ENCODE results near the gene TNRC6C. TPM values are rescaled to one million over a fixed set of nuclear protein-coding genes. Genes with fewer than 3 reads are reported as not detected.

TNRC6C gene
- total and polyA plus RNA-seq, 9 of the 15 experiments (the other 6 are each of a cell fraction or from before 2014, with no cell fraction given): 0.20 to 4.9 (median 2.3) TPM

DNA sequence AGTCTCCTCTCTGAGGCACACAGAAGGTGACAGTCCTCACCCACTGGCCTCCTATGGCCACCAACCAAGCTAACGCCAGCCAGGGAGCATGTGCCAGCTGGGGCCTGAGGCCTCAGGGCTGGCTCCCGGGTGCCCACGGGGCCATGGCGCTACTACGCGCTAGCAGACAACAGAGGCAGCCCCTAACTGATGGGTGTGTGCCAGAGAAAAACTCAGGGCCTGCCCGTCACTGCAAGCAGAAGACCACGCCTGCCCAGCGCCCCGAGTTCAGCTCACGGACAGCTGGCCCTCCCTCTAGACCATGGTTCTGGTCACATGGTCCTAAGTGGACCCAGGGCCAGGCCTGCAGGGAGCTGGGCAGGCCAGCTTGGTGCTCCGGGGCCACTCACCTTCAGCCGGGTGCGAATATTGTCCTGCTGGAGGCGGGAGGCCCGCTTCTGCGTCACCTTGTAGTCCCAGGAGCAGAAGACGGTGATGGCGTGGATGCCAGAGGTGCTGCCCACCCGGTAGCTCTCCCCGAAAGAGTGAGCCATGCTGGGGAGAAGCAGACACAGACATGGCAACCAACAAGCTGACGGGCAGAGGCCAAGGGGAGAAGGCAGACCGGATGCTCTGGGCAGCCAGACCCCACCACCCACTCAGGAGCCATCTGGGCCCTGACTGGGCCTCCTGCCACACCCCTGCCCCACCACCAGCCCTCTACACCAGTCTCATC is 163.9 kb downstream of the TNRC6C start (continued):
- TF ChIP-seq, protein P1, sequence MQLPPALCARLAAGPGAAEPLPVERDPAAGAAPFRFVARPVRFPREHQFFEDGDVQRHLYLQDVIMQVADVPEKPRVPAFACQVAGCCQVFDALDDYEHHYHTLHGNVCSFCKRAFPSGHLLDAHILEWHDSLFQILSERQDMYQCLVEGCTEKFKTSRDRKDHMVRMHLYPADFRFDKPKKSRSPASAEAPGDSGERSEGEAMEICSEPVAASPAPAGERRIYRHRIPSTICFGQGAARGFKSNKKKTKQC (CRISPR knock-in tag; IDR thresholded peaks at IDR 0.05): no peak
- no peak for TF ChIP-seq PCBP2 (IDR thresholded peaks at IDR 0.05; ENCODE audit: low read depth, low read length, poor library complexity, severe bottlenecking)
- TF ChIP-seq, protein P2, sequence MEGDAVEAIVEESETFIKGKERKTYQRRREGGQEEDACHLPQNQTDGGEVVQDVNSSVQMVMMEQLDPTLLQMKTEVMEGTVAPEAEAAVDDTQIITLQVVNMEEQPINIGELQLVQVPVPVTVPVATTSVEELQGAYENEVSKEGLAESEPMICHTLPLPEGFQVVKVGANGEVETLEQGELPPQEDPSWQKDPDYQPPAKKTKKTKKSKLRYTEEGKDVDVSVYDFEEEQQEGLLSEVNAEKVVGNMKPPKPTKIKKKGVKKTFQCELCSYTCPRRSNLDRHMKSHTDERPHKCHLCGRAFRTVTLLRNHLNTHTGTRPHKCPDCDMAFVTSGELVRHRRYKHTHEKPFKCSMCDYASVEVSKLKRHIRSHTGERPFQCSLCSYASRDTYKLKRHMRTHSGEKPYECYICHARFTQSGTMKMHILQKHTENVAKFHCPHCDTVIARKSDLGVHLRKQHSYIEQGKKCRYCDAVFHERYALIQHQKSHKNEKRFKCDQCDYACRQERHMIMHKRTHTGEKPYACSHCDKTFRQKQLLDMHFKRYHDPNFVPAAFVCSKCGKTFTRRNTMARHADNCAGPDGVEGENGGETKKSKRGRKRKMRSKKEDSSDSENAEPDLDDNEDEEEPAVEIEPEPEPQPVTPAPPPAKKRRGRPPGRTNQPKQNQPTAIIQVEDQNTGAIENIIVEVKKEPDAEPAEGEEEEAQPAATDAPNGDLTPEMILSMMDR (IDR thresholded peaks at IDR 0.05 in 2 of 3, conservative IDR thresholded peaks at IDR 0.05 in 1 of 3; ENCODE audit: insufficient read depth in 2 of 3, low read depth in 1 of 3, low read length in 3 of 3): no peak
- TF ChIP-seq ZNF695 (CRISPR knock-in tag; IDR thresholded peaks at IDR 0.05): no peak
- no peak for TF ChIP-seq HDAC8 (tag; IDR thresholded peaks at IDR 0.05)
- no peak for TF ChIP-seq RERE (CRISPR knock-in tag; IDR thresholded peaks at IDR 0.05; ENCODE audit: borderline replicate concordance)
- TF ChIP-seq, protein P3, sequence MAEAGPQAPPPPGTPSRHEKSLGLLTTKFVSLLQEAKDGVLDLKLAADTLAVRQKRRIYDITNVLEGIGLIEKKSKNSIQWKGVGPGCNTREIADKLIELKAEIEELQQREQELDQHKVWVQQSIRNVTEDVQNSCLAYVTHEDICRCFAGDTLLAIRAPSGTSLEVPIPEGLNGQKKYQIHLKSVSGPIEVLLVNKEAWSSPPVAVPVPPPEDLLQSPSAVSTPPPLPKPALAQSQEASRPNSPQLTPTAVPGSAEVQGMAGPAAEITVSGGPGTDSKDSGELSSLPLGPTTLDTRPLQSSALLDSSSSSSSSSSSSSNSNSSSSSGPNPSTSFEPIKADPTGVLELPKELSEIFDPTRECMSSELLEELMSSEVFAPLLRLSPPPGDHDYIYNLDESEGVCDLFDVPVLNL (CRISPR knock-in tag; IDR thresholded peaks at IDR 0.05; ENCODE audit: low read depth): no peak
- no peak for TF ChIP-seq MYNN (IDR thresholded peaks at IDR 0.05)
- no peak for TF ChIP-seq MYNN (CRISPR knock-in tag; IDR thresholded peaks at IDR 0.05)
- TF ChIP-seq ZNF740 (CRISPR knock-in tag; IDR thresholded peaks at IDR 0.05): no peak
- TF ChIP-seq ZNF740 (tag; IDR thresholded peaks at IDR 0.05): no peak
- TF ChIP-seq TSC22D4 (tag; IDR thresholded peaks at IDR 0.05): no peak
- TF ChIP-seq, protein P4, sequence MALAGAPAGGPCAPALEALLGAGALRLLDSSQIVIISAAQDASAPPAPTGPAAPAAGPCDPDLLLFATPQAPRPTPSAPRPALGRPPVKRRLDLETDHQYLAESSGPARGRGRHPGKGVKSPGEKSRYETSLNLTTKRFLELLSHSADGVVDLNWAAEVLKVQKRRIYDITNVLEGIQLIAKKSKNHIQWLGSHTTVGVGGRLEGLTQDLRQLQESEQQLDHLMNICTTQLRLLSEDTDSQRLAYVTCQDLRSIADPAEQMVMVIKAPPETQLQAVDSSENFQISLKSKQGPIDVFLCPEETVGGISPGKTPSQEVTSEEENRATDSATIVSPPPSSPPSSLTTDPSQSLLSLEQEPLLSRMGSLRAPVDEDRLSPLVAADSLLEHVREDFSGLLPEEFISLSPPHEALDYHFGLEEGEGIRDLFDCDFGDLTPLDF (CRISPR knock-in tag; IDR thresholded peaks at IDR 0.05): no peak
- no peak for TF ChIP-seq ZKSCAN1 (IDR thresholded peaks at IDR 0.05; ENCODE audit: low read depth, low read length)
